Thyroid gland (tissue), 4 donors: Measurements from ENCODE around the gene SFSWAP. TPM values are rescaled to one million over a fixed set of nuclear protein-coding genes. Genes with fewer than 3 reads are reported as not detected.
A peak's percentile ranks its signal among the peaks of the same experiment; 100 is the strongest.

Source experiments
- DNase-seq, 2 donors: peaks; one replicate each; pipeline ENCODE4 v3.0.0-alpha.2; 2019
- H3K27ac ChIP-seq, 3 donors: fragments of 200-600 bp; sonication (generic); 1 replicate in 2 of 3; 2 replicates in 1 of 3; pipeline ENCODE4 v1.5.1; 2016 to 2019; ENCODE audit warnings: mild to moderate bottlenecking in 1 of 3, moderate library complexity in 1 of 3
- H3K27me3 ChIP-seq: fragments of 200-600 bp; sonication (generic); one replicate; pipeline ENCODE4 v1.5.1; 2019
- H3K36me3 ChIP-seq, 2 donors: fragments of 200-600 bp; sonication (generic); one replicate each; pipeline ENCODE4 v1.5.1; 2016 to 2019
- H3K4me1 ChIP-seq, 2 donors: fragments of 200-600 bp; sonication (generic); one replicate each; pipeline ENCODE4 v1.5.1; 2017 to 2019
- H3K4me3 ChIP-seq, 3 donors: fragments of 200-600 bp; sonication (generic); replicated peaks in 1 of 3; 1 replicate in 2 of 3; 2 replicates in 1 of 3; pipeline ENCODE4 v1.5.1; 2016; ENCODE audit warnings: mild to moderate bottlenecking in 1 of 3
- H3K9me3 ChIP-seq: fragments of 200-600 bp; sonication (generic); one replicate; pipeline ENCODE4 v1.5.1; 2017
- POLR2A ChIP-seq, 2 donors: fragments of 450-650 bp; IDR thresholded peaks; one replicate each; pipeline ENCODE4 v1.6.1; 2017; ENCODE audit warnings: antibody characterized with exemption in 2 of 2, mild to moderate bottlenecking in 2 of 2, moderate library complexity in 1 of 2
- WGBS, 2 donors: methylation state at CpG; one replicate each; pipeline ENCODE4 v1.1.5; 2017; 5-methylcytosine and 5-hydroxymethylcytosine counted together
- intact Hi-C: fragments of 100-400 bp; cut with DNase I; formaldehyde crosslinking; loops from one replicate; pipeline ENCODE4 v1.15.1; 2023
- total RNA-seq, 4 donors: library from RNA; depleted of rRNA; stranded (reverse); fragments of >200 nt; gene quantifications; one replicate each; pipeline ENCODE4 v1.2.3, GENCODE V29; 2016
- TF ChIP-seq, protein P1 (sequence below), 6 experiments: fragments of 200-600 bp in 3 of 6; fragments of 450-650 bp in 3 of 6; sonication (generic) in 3 of 6; IDR thresholded peaks; one replicate each; pipeline ENCODE4 v1.5.1; 2016 to 2019; ENCODE audit warnings: antibody characterized with exemption in 6 of 6, mild to moderate bottlenecking in 2 of 6, inconsistent platforms in 1 of 6, moderate library complexity in 1 of 6

SFSWAP gene
- total RNA-seq, 4 donors from 2014 or later = 36.4 to 50.8 (median 42.6) TPM

DNA sequence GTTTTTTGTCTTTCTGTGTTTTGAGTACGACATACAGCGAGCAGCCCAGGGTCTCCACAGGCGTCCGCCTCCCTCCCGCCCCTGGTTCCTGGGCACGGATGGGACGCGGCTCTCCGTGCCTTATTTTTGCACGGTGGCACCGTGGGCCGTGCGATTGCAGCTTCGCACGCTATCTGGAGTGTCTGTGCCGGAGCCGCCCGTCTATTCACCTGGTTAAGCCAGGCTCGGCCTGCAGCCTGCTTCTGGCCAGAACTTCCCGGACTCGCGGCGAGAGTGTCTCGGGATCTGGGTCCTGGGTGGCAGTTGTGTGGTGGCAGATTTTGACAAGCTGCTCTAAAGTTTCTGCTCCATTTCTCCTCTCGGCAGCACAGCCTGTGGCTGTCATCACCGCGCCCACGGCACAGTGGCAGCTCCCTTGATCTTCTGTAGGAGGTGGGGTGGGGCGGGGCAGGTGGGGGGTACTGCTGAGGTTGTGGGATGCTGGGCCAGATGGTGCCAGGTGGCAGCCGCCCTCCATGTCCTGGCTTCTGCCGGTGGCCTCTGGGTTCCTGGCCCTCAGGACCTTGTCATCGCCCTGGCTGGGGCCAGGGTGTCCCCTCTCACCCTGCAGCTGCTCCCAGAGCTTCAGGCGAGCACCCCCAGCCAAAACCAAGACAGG is 120.2 kb downstream of the SFSWAP start:
- Histone ChIP-seq H3K36me3 (no peaks in the 10 kb centered on the region), H3K9me3 (no peaks in the 10 kb centered on the region), H3K4me1 (peaks cover 19 to 35% of the 10 kb centered on the region in 2 donors), H3K27ac (peak overlapping the region in 1 of 3 donors; percentile 30), H3K27me3 (peaks cover 10% of the 10 kb centered on the region), H3K4me3 (peak overlapping the region in 1 of 3 donors; percentile 30)
- intact Hi-C loops = no loop called here
- 3 to 14% methylated on average over 10 to 12 of the region's 33 CpGs for WGBS, 2 donors
- DNase-seq = peak; percentile 10 to 28
- TF ChIP-seq, protein P1, sequence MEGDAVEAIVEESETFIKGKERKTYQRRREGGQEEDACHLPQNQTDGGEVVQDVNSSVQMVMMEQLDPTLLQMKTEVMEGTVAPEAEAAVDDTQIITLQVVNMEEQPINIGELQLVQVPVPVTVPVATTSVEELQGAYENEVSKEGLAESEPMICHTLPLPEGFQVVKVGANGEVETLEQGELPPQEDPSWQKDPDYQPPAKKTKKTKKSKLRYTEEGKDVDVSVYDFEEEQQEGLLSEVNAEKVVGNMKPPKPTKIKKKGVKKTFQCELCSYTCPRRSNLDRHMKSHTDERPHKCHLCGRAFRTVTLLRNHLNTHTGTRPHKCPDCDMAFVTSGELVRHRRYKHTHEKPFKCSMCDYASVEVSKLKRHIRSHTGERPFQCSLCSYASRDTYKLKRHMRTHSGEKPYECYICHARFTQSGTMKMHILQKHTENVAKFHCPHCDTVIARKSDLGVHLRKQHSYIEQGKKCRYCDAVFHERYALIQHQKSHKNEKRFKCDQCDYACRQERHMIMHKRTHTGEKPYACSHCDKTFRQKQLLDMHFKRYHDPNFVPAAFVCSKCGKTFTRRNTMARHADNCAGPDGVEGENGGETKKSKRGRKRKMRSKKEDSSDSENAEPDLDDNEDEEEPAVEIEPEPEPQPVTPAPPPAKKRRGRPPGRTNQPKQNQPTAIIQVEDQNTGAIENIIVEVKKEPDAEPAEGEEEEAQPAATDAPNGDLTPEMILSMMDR (IDR thresholded peaks at IDR 0.05) = no peak
- TF ChIP-seq POLR2A (IDR thresholded peaks at IDR 0.05) = no peak

DNA sequence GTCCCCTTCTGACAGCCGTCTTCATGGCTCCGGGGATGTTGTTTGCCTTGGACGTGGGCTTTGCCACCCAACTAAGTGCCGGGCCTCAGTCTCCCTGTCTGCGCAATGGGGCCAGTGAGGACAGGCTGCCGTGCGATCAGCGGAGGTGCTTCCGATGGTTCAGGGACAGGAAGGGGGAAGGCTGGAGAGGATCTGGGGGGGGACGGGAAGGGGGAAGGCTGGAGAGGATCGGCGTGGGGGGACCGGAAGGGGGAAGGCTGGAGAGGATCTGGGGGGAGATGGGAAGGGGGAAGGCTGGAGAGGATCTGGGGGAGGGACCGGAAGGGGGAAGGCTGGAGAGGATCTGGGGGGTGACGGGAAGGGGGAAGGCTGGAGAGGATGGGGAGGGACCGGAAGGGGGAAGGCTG is 120.7 kb downstream of the SFSWAP start:
- peaks cover 10% of the 10 kb centered on the region for H3K27me3 ChIP-seq
- no peak for DNase-seq

DNA sequence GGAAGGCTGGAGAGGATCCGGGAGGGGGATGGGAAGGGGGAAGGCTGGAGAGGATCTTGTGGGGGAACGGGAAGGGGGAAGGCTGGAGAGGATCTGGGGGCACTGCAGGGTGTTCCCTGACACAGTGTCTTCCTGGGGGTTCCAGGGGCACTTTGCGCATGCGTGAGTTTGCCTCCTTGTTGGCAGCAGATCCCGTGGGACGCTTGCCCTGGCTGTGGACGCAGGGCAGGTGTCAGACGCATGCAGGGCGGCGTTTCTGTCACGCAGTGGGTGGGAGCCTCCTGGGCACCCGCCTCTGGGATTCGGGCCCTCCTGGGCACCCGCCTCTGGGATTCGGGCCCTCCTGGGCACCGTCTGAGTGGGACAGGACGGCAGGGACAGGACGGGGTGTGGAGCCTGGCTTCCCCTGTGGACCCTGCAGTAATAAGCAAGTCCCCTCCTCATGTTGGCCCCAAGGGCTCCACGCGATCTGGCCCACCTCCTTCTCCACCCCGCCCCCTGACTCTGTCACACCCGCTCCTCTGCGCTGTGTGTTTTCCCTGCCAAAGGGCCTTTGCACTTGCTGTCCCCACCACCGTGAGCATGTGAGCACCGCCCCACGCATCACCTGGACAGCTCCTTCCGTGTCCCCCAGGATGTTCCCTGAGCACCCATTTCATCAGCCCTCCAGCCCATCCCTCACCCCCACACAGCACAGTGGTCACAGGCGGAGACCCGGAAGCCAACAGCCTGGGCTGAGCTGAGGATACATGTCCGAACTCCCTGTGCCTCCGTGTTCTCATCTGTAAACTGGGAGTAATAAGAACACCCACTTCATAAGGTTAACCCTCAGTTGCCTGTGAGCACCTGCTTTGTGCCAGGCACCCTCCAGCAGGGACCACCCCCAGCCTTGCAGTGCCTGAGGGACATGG is 121.7 kb downstream of the SFSWAP start:
- WGBS, 2 donors = 52 to 61% methylated on average over 24 to 27 of the region's 31 CpGs
- H3K27me3 ChIP-seq = peaks cover 7% of the 10 kb centered on the region
- no peak overlapping the region for H3K27ac ChIP-seq
- peak in 1 of 2 donors; percentile 12 for DNase-seq
- H3K36me3 ChIP-seq = no peaks in the 10 kb centered on the region
- TF ChIP-seq, protein P1 (IDR thresholded peaks at IDR 0.05) = no peak
- no peak for TF ChIP-seq POLR2A (IDR thresholded peaks at IDR 0.05)
- H3K9me3 ChIP-seq = no peaks in the 10 kb centered on the region
- peaks cover 19 to 35% of the 10 kb centered on the region in 2 donors for H3K4me1 ChIP-seq
- intact Hi-C loops = no loop called here
- no peak overlapping the region for H3K4me3 ChIP-seq

More for the DNA sequence above, 120.7 kb downstream of the SFSWAP start:
- Histone ChIP-seq H3K4me3 (peak overlapping the region in 1 of 3 donors; percentile 30), H3K36me3 (no peaks in the 10 kb centered on the region), H3K4me1 (peaks cover 19 to 35% of the 10 kb centered on the region in 2 donors), H3K9me3 (no peaks in the 10 kb centered on the region), H3K27ac (peak overlapping the region in 1 of 3 donors; percentile 30)
- TF ChIP-seq POLR2A (IDR thresholded peaks at IDR 0.05) = no peak
- TF ChIP-seq, protein P1 (IDR thresholded peaks at IDR 0.05) = no peak
- WGBS, 2 donors = 31 to 39% methylated on average over 5 of the region's 16 CpGs
- intact Hi-C loops = no loop called here

DNA sequence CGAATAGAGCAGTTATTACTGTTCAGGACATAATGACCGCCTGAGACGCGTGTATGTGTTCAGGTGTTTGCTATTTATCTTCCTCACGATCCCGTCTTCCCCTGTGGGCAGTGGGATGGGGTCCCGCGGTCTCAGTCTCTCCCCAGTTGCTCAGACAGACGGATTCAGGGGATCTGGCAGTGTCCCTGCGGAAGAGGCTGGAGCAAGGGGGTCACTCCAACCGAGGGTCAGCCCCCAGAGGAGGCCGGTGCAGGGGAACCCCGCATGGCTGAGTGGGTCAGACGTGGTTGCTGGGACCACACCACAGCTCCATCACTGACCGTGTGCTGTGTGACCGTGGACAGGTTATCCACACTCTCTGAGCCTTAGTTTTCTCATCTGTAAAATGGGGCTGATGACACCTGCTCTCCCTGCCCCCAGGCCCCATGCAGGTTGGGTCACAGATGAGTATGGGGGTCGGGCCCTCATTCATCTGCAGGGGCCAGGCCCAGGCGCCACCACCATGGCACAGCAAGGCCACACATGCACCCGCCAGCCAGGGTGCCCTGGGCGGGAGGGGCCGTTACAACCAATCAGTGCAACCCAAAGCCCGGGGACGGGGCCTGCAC is 122.5 kb downstream of the SFSWAP start:
- TF ChIP-seq, protein P1 (IDR thresholded peaks at IDR 0.05) = no peak
- TF ChIP-seq POLR2A (IDR thresholded peaks at IDR 0.05) = no peak
- Histone ChIP-seq H3K4me3 (no peak overlapping the region), H3K4me1 (peaks cover 19 to 29% of the 10 kb centered on the region in 2 donors), H3K9me3 (no peaks in the 10 kb centered on the region), H3K27ac (no peak overlapping the region), H3K36me3 (no peaks in the 10 kb centered on the region), H3K27me3 (peaks cover 4% of the 10 kb centered on the region)
- WGBS, 2 donors = 76 to 85% methylated on average over 20 to 23 of the region's 23 CpGs
- intact Hi-C loops = no loop called here
- no peak for DNase-seq
